CD4-positive, alpha-beta T cell treated with Interleukin-6 at 100 ng/mL for 8 hours (primary cell): ENCODE measurements around the gene TRIL.

Experiments used
- DNase-seq: peaks from one replicate; pipeline ENCODE4 v3.0.0-alpha.2; 2020; ENCODE audit warnings: mixed read lengths, low spot score

TRIL gene

GRCh38 chr7:28958235-28958979 lies at the start of gene TRIL:
Gene TRIL (minus strand): TSS chr7:28958330. CDS start chr7:28958046, 284 bp downstream.
- no peak for DNase-seq

- no peak for DNase-seq
Observed at GRCh38 chr7:29007127-29007526, 49.0 kb upstream of the TRIL start.

GRCh38 chr7:29005829-29006228 lies 47.7 kb upstream of the TRIL start:
- DNase-seq, result no peak

- DNase-seq, result no peak
Observed at GRCh38 chr7:29005406-29005805, 47.3 kb upstream of the TRIL start.

GRCh38 chr7:29003703-29004102 lies 45.6 kb upstream of the TRIL start:
- no peak for DNase-seq

GRCh38 chr7:29000717-29001076 lies 42.6 kb upstream of the TRIL start:
- no peak for DNase-seq

GRCh38 chr7:28999895-29000716 lies 42.0 kb upstream of the TRIL start:
- no peak for DNase-seq

GRCh38 chr7:28999427-28999826 lies 41.3 kb upstream of the TRIL start:
- DNase-seq, result no peak

- no peak for DNase-seq
Observed at GRCh38 chr7:28998105-28998504, 40.0 kb upstream of the TRIL start.

- no peak for DNase-seq
Observed at GRCh38 chr7:28996836-28997235, 38.7 kb upstream of the TRIL start.

- no peak for DNase-seq
Observed at GRCh38 chr7:28993371-28993770, 35.2 kb upstream of the TRIL start.

GRCh38 chr7:28992798-28993197 lies 34.7 kb upstream of the TRIL start:
- DNase-seq, result no peak

- DNase-seq, result no peak
Observed at GRCh38 chr7:28990200-28990960, 32.2 kb upstream of the TRIL start.

GRCh38 chr7:28989211-28989980 lies 31.3 kb upstream of the TRIL start:
- no peak for DNase-seq

- DNase-seq, result no peak
Observed at GRCh38 chr7:28988810-28989209, 30.7 kb upstream of the TRIL start.

GRCh38 chr7:28988091-28988490 lies 30.0 kb upstream of the TRIL start:
- DNase-seq, result no peak

- no peak for DNase-seq
Observed at GRCh38 chr7:28986765-28987110, 28.6 kb upstream of the TRIL start.

GRCh38 chr7:28986028-28986764 lies 28.1 kb upstream of the TRIL start:
- DNase-seq, result no peak

- no peak for DNase-seq
Observed at GRCh38 chr7:28984631-28985030, 26.5 kb upstream of the TRIL start.

- no peak for DNase-seq
Observed at GRCh38 chr7:28984217-28984616, 26.1 kb upstream of the TRIL start.
